HEK293 (cell line): ENCODE data around the gene BAIAP2.

Experiments used
- KLF10 ChIP-seq: fragments of 450-650 bp; IDR thresholded peaks from 2 replicates; pipeline ENCODE4 v1.5.1; 2018; ENCODE audit warnings: missing biosample characterization, mild to moderate bottlenecking, missing genetic modification characterization
- KLF16 ChIP-seq: fragments of 450-650 bp; formaldehyde crosslinking; IDR thresholded peaks from 2 replicates; pipeline ENCODE4 v1.5.1; 2017; ENCODE audit warnings: missing biosample characterization, missing genetic modification characterization
- OVOL3 ChIP-seq: fragments of 450-650 bp; formaldehyde crosslinking; IDR thresholded peaks from 2 replicates; pipeline ENCODE4 v1.5.1; 2016; ENCODE audit warnings: missing biosample characterization, missing genetic modification characterization
- PRDM1 ChIP-seq: fragments of 450-650 bp; formaldehyde crosslinking; IDR thresholded peaks from 2 replicates; pipeline ENCODE4; 2016; ENCODE audit warnings: missing biosample characterization, missing genetic modification characterization
- SALL2 ChIP-seq: fragments of 450-650 bp; formaldehyde crosslinking; IDR thresholded peaks from 2 replicates; pipeline ENCODE4 v1.5.0; 2017; ENCODE audit warnings: missing biosample characterization, mild to moderate bottlenecking, missing genetic modification characterization, borderline replicate concordance
- ZBTB1 ChIP-seq: fragments of 450-650 bp; formaldehyde crosslinking; IDR thresholded peaks from 2 replicates; pipeline ENCODE4 v1.5.1; 2016; ENCODE audit warnings: missing biosample characterization, missing genetic modification characterization
- ZNF184 ChIP-seq: fragments of 450-650 bp; IDR thresholded peaks from 2 replicates; pipeline ENCODE4 v1.5.1; 2018; ENCODE audit warnings: missing biosample characterization, mild to moderate bottlenecking, missing genetic modification characterization
- ZNF544 ChIP-seq: fragments of 450-650 bp; formaldehyde crosslinking; IDR thresholded peaks from 2 replicates; pipeline ENCODE4 v1.5.0; 2017; ENCODE audit warnings: missing biosample characterization, missing genetic modification characterization
- ZNF549 ChIP-seq: fragments of 450-650 bp; IDR thresholded peaks from 2 replicates; pipeline ENCODE4 v1.5.1; 2018; ENCODE audit warnings: missing biosample characterization, missing genetic modification characterization, mild to moderate bottlenecking, inconsistent platforms, moderate library complexity
- ZNF76 ChIP-seq: fragments of 450-650 bp; formaldehyde crosslinking; IDR thresholded peaks from 2 replicates; pipeline ENCODE4; 2016; ENCODE audit warnings: low read depth, missing biosample characterization, missing genetic modification characterization, borderline replicate concordance
- TF ChIP-seq, protein P1 (sequence below): fragments of 450-650 bp; formaldehyde crosslinking; IDR thresholded peaks from 2 replicates; pipeline ENCODE4 v1.5.1; 2016; ENCODE audit warnings: missing biosample characterization, missing genetic modification characterization
- TF ChIP-seq, protein P2 (sequence below): fragments of 450-650 bp; formaldehyde crosslinking; IDR thresholded peaks from 2 replicates; pipeline ENCODE4 v1.5.1; 2017; ENCODE audit warnings: missing biosample characterization, mild to moderate bottlenecking, missing genetic modification characterization, moderate library complexity
- TF ChIP-seq, protein P3 (sequence below): fragments of 450-650 bp; formaldehyde crosslinking; IDR thresholded peaks from 2 replicates; pipeline ENCODE4 v1.5.1; 2016; ENCODE audit warnings: missing biosample characterization, missing genetic modification characterization

DNA sequence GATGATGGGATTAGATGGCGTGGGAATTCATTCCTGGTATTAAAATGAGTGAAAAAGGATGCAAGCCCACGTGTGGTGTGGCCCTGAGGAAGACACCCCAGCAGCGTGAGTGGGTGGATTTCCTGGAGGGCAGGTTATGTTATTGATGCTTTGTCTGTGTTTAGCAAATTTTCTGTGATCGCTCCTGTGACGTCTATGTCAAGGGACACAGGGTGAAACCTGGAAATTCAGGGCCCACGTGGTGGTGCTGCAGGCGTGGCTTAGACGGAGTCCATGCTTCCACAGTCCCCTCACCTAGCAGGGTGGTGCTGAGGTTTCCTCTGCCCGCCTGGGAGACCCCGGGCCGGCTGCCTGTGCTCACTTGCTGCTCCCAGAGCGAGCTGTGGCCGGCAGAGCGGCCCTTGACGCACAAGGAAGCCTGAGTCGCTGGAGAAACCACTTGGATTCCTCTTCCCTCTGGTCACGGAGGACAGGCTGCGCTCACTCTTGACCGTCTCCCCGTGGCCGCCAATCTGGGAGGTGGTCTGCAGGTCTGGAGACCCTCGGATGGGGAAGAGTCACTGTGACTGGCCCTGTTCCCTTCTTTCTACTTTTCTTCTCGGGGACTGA lies 23.4 kb downstream of the BAIAP2 start:
- TF ChIP-seq KLF10 (tag by site-specific recombination) (no peak), SALL2 (tag by site-specific recombination) (no peak), ZBTB1 (tag by site-specific recombination) (no peak), PRDM1 (tag by site-specific recombination) (no peak), ZNF184 (tag by site-specific recombination) (no peak), ZNF76 (tag by site-specific recombination) (no peak), KLF16 (tag by site-specific recombination) (no peak), OVOL3 (tag by site-specific recombination) (no peak), ZNF549 (tag by site-specific recombination) (no peak), ZNF544 (tag by site-specific recombination) (no peak)
- TF ChIP-seq, protein P1, sequence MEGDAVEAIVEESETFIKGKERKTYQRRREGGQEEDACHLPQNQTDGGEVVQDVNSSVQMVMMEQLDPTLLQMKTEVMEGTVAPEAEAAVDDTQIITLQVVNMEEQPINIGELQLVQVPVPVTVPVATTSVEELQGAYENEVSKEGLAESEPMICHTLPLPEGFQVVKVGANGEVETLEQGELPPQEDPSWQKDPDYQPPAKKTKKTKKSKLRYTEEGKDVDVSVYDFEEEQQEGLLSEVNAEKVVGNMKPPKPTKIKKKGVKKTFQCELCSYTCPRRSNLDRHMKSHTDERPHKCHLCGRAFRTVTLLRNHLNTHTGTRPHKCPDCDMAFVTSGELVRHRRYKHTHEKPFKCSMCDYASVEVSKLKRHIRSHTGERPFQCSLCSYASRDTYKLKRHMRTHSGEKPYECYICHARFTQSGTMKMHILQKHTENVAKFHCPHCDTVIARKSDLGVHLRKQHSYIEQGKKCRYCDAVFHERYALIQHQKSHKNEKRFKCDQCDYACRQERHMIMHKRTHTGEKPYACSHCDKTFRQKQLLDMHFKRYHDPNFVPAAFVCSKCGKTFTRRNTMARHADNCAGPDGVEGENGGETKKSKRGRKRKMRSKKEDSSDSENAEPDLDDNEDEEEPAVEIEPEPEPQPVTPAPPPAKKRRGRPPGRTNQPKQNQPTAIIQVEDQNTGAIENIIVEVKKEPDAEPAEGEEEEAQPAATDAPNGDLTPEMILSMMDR = no peak
- TF ChIP-seq, protein P2, sequence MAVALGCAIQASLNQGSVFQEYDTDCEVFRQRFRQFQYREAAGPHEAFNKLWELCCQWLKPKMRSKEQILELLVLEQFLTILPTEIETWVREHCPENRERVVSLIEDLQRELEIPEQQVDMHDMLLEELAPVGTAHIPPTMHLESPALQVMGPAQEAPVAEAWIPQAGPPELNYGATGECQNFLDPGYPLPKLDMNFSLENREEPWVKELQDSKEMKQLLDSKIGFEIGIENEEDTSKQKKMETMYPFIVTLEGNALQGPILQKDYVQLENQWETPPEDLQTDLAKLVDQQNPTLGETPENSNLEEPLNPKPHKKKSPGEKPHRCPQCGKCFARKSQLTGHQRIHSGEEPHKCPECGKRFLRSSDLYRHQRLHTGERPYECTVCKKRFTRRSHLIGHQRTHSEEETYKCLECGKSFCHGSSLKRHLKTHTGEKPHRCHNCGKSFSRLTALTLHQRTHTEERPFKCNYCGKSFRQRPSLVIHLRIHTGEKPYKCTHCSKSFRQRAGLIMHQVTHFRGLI (tag by site-specific recombination) = no peak
- TF ChIP-seq, protein P3, sequence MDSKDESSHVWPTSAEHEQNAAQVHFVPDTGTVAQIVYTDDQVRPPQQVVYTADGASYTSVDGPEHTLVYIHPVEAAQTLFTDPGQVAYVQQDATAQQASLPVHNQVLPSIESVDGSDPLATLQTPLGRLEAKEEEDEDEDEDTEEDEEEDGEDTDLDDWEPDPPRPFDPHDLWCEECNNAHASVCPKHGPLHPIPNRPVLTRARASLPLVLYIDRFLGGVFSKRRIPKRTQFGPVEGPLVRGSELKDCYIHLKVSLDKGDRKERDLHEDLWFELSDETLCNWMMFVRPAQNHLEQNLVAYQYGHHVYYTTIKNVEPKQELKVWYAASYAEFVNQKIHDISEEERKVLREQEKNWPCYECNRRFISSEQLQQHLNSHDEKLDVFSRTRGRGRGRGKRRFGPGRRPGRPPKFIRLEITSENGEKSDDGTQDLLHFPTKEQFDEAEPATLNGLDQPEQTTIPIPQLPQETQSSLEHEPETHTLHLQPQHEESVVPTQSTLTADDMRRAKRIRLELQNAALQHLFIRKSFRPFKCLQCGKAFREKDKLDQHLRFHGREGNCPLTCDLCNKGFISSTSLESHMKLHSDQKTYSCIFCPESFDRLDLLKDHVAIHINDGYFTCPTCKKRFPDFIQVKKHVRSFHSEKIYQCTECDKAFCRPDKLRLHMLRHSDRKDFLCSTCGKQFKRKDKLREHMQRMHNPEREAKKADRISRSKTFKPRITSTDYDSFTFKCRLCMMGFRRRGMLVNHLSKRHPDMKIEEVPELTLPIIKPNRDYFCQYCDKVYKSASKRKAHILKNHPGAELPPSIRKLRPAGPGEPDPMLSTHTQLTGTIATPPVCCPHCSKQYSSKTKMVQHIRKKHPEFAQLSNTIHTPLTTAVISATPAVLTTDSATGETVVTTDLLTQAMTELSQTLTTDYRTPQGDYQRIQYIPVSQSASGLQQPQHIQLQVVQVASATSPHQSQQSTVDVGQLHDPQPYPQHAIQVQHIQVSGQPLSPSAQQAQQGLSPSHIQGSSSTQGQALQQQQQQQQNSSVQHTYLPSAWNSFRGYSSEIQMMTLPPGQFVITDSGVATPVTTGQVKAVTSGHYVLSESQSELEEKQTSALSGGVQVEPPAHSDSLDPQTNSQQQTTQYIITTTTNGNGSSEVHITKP = no peak
